Glomerular visceral epithelial cell (primary cell): ENCODE measurements around the gene NDFIP2.

Experiments used
- DNase-seq: peaks from one replicate; pipeline ENCODE4 v3.0.0-alpha.2; 2016; ENCODE audit errors: extremely low spot score

The NDFIP2 gene

GRCh38 chr13:79458436-79458835 lies 22.5 kb upstream of the NDFIP2 start:
- DNase-seq: no peak

DNA sequence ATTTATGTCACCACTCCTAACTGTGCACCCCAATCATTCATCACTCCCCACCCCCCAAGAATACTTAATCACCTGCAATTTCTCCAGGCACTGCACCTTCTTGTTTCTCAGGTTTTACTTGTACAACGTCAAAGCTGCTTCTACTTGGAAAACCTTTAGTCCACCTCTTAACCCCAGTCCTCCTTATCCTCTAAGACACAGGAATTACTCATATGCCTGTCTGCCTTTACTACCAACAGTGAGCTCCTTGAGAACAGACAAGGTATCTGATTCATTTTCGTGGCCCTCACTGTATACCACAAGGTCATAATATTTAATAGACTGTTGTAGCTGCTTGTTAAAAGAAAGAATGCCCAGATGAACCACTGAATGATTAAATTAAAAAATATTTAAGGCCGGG lies 21.0 kb upstream of the NDFIP2 start:
- no peak for DNase-seq

- DNase-seq: no peak
Measured at GRCh38 chr13:79462895-79463294, 18.1 kb upstream of the NDFIP2 start.

GRCh38 chr13:79463604-79464003 lies 17.4 kb upstream of the NDFIP2 start:
- no peak for DNase-seq

GRCh38 chr13:79466872-79467271 lies 14.1 kb upstream of the NDFIP2 start:
- no peak for DNase-seq

- no peak for DNase-seq
Measured at GRCh38 chr13:79468402-79468801, 12.6 kb upstream of the NDFIP2 start.

DNA sequence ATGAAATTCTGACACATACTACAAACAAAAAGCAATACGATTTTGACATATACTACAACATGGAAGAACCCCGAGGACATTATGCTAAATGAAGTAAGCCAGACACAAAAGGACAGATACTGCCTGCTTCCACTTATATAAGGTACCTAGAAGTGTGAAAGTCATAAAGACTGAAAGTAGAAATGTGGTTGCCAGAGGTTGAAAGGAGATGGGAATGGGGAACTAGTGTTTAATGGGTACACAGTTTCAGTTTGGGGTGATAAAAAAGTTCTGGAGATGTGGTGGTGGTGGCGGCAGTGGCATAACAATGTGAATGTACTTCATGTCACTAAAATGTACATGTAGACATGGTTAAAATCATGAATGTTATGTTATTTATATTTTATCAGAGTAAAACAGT lies 12.1 kb upstream of the NDFIP2 start:
- no peak for DNase-seq

- no peak for DNase-seq
Measured at GRCh38 chr13:79469608-79470007, 11.3 kb upstream of the NDFIP2 start.

DNA sequence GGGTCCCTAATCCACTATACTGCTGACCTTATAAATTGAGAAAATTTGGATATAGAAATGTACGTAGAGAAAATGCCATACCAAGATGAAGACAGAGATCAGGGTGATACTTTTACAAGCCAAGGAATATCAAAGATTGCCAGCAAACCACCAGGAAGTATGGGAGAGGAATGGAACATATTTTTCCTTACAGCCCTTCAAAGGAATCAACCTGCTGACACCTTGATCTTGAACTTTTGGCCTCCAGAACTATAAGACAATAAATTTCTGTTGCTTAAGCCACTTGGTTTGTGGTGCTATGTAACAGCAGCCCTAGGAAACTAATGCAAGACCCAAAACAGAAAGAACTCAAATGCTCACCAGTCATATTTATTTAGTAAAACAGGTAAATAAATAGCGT lies 10.3 kb upstream of the NDFIP2 start:
- no peak for DNase-seq

DNA sequence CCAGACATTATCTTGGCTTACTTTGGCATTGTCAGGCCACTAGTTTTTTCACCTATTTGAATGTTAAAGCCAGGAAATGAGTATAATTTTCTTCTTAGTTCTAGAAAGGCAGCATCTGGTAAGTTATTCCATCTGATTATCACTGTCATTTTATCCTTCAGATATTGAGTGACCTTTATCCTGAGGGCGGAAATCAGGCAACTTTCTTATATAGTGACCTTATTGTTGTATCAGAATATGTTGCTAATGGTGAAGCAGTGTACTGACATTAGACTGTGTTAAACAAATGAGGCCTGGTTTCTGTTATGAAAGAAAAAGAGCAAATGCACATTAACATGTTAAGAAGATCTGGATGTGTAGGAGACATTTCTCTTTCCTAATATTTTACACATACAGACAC lies 5.4 kb upstream of the NDFIP2 start:
- DNase-seq: no peak

DNA sequence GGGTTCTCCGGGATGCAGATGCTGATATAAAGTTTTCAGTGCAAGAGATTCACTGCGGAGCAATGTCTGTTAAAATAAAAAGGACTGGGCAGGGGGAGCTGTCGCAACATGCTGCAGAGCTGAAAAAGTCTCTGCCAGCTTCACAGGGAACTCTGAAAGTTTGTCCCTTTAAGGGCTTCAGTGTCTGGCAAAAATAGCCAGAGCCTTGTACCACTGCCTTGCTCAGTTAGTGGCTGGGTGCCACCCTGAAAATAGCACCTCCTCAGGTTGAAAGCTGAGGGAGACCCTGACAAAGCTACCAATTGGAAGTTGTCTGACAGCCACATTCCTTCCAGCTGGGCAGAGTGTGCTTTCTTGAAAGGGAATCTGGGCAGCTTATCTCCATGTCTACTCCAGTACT lies 3.0 kb upstream of the NDFIP2 start:
- DNase-seq: no peak

GRCh38 chr13:79479882-79480281 lies 1.1 kb upstream of the NDFIP2 start:
- no peak for DNase-seq

GRCh38 chr13:79481685-79482052 lies 714 bp downstream of the NDFIP2 start:
- peak; percentile 33 for DNase-seq

DNA sequence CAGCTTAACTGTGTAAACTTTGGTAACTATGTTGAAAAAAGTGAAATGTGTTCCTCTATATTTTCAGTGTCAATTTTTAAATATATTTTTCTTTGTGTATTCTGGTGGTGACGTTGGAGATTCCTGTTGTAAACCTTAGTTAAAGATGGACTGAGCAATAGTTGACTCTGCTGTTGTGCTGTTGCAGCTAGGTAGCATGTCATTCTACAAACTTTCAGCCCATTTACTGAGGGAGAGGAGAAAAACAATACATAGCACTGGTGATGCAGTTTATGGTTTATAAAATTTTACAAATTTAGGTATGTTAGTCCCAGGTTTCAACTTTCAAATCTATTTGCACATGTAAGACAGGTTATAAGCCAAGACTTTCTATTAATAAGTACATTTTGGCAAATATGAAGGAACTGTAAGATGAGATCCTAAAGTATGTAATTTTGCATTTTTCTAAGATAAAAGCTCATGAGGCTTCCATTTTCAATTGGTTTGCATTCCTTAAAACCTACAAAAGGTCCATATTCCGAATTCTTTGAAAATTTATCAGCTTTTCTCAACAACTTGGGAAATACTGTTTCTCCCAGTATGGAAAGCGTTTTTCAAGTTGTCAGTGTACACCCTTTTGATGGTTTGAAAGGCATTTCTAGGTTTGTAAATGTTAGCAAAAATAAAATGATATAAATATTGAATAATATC lies 1.5 kb downstream of the NDFIP2 start:
- peak; percentile 38 for DNase-seq

GRCh38 chr13:79483086-79483706 lies 2.2 kb downstream of the NDFIP2 start:
- DNase-seq: peak; percentile 74

- peak; percentile 88 for DNase-seq
Measured at GRCh38 chr13:79485014-79485811, 4.3 kb downstream of the NDFIP2 start.

DNA sequence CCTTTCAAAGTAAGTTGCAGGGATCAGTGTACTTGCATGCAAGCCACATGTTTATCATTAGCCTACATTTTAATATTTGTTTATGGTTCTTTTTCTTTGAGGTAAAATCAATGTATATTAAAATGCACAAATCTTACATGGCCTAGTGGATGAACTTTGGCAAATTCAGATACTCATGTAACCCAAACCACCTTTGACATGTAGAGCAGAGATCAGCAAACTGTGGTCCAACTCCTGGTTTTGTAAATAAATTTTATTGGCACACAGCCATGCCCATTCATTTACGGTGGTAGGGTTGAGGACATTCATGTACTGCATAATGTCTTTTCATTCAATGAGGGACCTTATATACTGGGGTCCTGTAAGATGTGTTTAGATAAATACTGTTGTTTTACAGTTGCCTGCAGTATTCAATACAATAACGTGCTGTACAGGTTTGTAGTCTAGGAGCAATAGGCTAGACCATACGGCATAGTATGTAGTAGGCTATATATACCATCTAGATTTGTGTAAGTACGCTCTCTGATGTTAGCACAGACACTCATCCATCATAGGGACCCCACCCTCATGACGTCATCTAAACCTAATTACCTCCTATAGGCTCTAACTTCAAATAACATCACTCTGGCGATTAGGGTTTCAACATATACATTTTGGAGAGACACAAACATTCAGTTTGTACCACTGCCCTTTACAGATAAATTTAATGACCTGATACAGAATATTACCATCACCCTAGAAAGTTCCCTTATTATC lies 5.7 kb downstream of the NDFIP2 start:
- no peak for DNase-seq

- DNase-seq: no peak
Measured at GRCh38 chr13:79490326-79490725, 9.4 kb downstream of the NDFIP2 start.

DNA sequence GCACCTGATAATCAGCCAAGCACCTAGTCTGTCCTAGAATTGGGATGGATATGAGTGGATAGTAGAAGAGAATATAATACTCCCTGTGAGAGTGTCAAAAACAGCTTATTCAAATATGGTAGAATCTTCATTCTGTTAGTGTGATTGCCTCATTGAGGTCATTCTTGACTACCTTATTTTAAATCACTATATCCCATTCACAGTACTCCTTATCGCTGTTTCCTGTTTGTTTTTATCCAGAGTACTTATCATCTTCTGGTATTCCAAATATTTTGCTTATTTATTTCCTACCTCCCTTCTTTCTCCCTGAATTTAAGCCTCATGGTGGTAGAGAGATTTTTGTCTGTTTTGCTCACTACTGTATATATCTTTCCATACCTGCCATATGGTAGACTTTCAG lies 9.9 kb downstream of the NDFIP2 start:
- DNase-seq: no peak

DNA sequence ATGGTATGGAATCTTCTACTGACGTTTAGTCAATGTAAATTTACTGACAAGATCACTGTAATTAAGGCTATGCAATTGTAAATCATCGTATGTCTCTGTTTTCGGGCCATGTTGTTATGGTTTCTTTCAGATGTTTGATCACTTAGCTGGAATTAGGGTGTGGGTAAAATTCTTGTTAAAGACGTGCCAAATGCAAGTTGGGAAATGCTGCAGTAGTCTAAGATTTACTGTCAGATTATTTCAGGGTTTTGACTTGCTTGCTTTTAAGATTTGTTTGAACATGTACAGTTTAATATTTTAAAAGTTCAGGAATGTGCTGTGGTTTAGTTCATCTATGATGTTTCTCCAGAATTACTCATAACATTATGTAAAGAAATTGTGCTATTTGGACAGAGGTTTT lies 10.8 kb downstream of the NDFIP2 start:
- peak; percentile 65 for DNase-seq

GRCh38 chr13:79492313-79492798 lies 11.4 kb downstream of the NDFIP2 start:
- peak; percentile 69 for DNase-seq

DNA sequence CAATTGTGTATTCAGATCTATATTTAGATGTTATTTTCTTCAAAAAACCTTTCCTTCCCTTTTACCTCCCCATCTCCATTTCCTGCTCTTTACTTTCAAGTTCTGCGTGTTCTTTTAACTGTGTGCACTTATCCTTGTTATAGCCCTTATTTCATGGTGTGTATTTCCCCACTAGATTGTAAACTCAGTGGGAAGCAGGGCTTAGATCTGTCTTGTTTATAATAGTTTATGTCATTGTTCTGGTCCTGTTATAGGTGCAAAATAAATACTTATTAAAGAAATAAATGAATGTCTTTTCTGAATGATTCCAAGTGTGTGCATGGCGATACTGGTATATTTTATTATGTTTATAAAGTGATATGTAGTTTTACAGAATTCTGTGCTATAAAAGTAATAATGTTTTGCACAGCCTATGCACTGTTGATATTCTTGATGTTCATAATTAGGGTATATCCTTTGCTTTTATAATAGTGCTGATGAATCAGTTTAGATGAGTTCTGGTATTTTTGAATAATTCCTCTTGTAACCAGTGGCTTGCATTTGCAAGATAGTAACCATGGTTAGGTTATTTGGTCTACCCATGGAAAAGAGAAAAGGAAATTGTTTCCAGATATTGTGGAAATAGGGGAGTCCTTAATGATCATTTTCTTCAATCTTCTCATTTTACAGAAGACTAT lies 12.1 kb downstream of the NDFIP2 start:
- no peak for DNase-seq
